Heart left ventricle (tissue), 13 donors: Measurements from ENCODE around the gene EMID1.

ENCODE experiments used
- CTCF ChIP-seq, 12 donors: fragments of 200-600 bp; sonication (generic) in 4 of 12; IDR thresholded peaks; one replicate each; pipeline versions ENCODE4 v1.5.0 to v1.8.0; 2018 to 2022; ENCODE audit warnings: antibody characterized with exemption in 12 of 12, mild to moderate bottlenecking in 5 of 12
- POLR2A ChIP-seq, 2 donors: fragments of 450-650 bp; IDR thresholded peaks; one replicate each; pipeline ENCODE4 v1.6.1; 2017; ENCODE audit warnings: antibody characterized with exemption in 2 of 2, mild to moderate bottlenecking in 2 of 2, moderate library complexity in 2 of 2
- donor health status: ischemic (EF 13 %, LVEDD 7.1; RV severe dilation, severe dysfunction).
- donor health status: DM: no; HTN: yes; CAD: no.
- donor health status: DM: no; HTN: no; CAD: no.
- donor health status: ischemic (EF 25% LVEDD 6.9; RV normal size, moderate dysfunction).
- donor health status: ischemic (EF 25% LVEDD 5.7; RV mildly dilated, moderate dysfunction).
- donor health status: ischemic (EF 35%, LVEDD 5.7; RV mildly dilated, moderate dysfunction).
- donor health status: nonischemic (EF 11% LVEDD 7.7; RV severe dilation, severe dysfunction).
- donor health status: DM: yes; HTN: yes; CAD: no.
- donor health status: PGD.
- donor health status: ischemic (EF 29% LVEDD 5.4; RV normal size, mild dysfunction).
- donor health status: nonischemic (EF 23%, LVEDD 6.1; RV moderate dilation, normal function).

GRCh38 chr22:29171721-29172120, 34.0 kb upstream of the EMID1 start:
- no peak for TF ChIP-seq CTCF (IDR thresholded peaks at IDR 0.05)
- TF ChIP-seq POLR2A (IDR thresholded peaks at IDR 0.05) = no peak
